ENCODE results near the gene NCKAP5. TPM values are rescaled to one million over a fixed set of nuclear protein-coding genes. Genes with fewer than 3 reads are reported as not detected.

NCKAP5 gene
- total and polyA plus RNA-seq, 2 of the 13 experiments (the other 11 are each of a cell fraction or from before 2014, with no cell fraction given) = 0.01 TPM; not detected in 1

- ATAC-seq = no peak
- CTCF ChIA-PET (ENCODE audit: low intra/inter-chr PET ratio, low total read pairs) = no interaction called here
- in situ Hi-C loops (cut with HindIII; ENCODE audit: extremely low pct_ligation_motif_present, low pct_unique_long_range_greater_than_20kb) = no loop called here
Observed at GRCh38 chr2:132963161-132963560, 605.1 kb downstream of the NCKAP5 start.

GRCh38 chr2:132958887-132959286 lies 609.4 kb downstream of the NCKAP5 start:
- no peak overlapping the region for H3K9ac ChIP-seq (ENCODE audit: insufficient read depth, low read depth, low read length)
- H3K79me2 ChIP-seq (ENCODE audit: insufficient read depth, low read length) = no peaks in the 10 kb centered on the region
- no peaks in the 10 kb centered on the region for H3K36me3 ChIP-seq (replicated peaks in 1 of 2; ENCODE audit: control insufficient read depth in 1 of 2, insufficient read depth in 2 of 2, low read length in 2 of 2)
- H4K20me1 ChIP-seq (ENCODE audit: insufficient read depth, low read length) = no peaks in the 10 kb centered on the region
- POLR2A ChIA-PET = no interaction called here
- WGBS (ENCODE audit: low lambda C conversion rate) = 0% methylated on average over 2 of the region's 2 CpGs
- ATAC-seq (no peak), FAIRE-seq (no peak), DNase-seq (ENCODE audit: low spot score) (no peak)
- no peaks in the 10 kb centered on the region for H3K27me3 ChIP-seq (ENCODE audit: control insufficient read depth in 1 of 2, insufficient read depth in 2 of 2, low read length in 2 of 2)
- intact Hi-C loops (cut with micrococcal nuclease; ENCODE audit: unreplicated experiment) (no loop called here), in situ Hi-C loops (cut with HindIII; ENCODE audit: extremely low pct_ligation_motif_present, low pct_unique_long_range_greater_than_20kb) (no loop called here)
- no peaks in the 10 kb centered on the region for H3K4me1 ChIP-seq (ENCODE audit: insufficient read depth, low read length)
- H3K9me3 ChIP-seq (ENCODE audit: low read length) = peaks cover 35% of the 10 kb centered on the region
- H3K4me2 ChIP-seq (ENCODE audit: low read depth, low read length) = no peak overlapping the region
- no TSS peak for BruUV-seq (replicated peaks)
- H3K4me3 ChIP-seq (replicated peaks in 1 of 3; ENCODE audit: insufficient read depth in 1 of 3, low read depth in 2 of 3, low read length in 3 of 3) = no peak overlapping the region
- H3K27ac ChIP-seq (ENCODE audit: extremely low read length, insufficient read depth, low read length) = no peak overlapping the region
- no peak overlapping the region for H2AFZ ChIP-seq (ENCODE audit: low read length)
- CTCF ChIA-PET (ENCODE audit: low intra/inter-chr PET ratio, low total read pairs) = no interaction called here
- TF ChIP-seq ZNF761 (CRISPR knock-in tag; conservative IDR thresholded peaks at IDR 0.05) = no peak
- no peak for TF ChIP-seq ZNF441 (CRISPR knock-in tag; IDR thresholded peaks at IDR 0.05; ENCODE audit: borderline replicate concordance)
- TF ChIP-seq ZNF615 (CRISPR knock-in tag; IDR thresholded peaks at IDR 0.05; ENCODE audit: borderline replicate concordance) = no peak
- TF ChIP-seq ZSCAN31 (CRISPR knock-in tag; IDR thresholded peaks at IDR 0.05; ENCODE audit: low read depth) = no peak
- no peak for TF ChIP-seq SPEN (CRISPR knock-in tag; IDR thresholded peaks at IDR 0.05; ENCODE audit: low read depth)
- TF ChIP-seq HMG20A (CRISPR knock-in tag; IDR thresholded peaks at IDR 0.05; ENCODE audit: borderline replicate concordance) = no peak
- no peak for TF ChIP-seq GZF1 (CRISPR knock-in tag; IDR thresholded peaks at IDR 0.05)
- TF ChIP-seq ZNF766 (CRISPR knock-in tag; IDR thresholded peaks at IDR 0.05; ENCODE audit: borderline replicate concordance) = no peak
- no peak for TF ChIP-seq SIN3A (IDR thresholded peaks at IDR 0.05; ENCODE audit: borderline replicate concordance, low read depth, low read length)
- no peak for TF ChIP-seq ZBTB26 (CRISPR knock-in tag; IDR thresholded peaks at IDR 0.05; ENCODE audit: borderline replicate concordance)
- no peak for TF ChIP-seq NCOA5 (CRISPR knock-in tag; IDR thresholded peaks at IDR 0.05)
- no peak for TF ChIP-seq DDIT3 (CRISPR knock-in tag; IDR thresholded peaks at IDR 0.05)
- TF ChIP-seq CEBPB (IDR thresholded peaks at IDR 0.05; ENCODE audit: borderline replicate concordance, low read depth, low read length) = no peak
- no peak for TF ChIP-seq ZNF512B (CRISPR knock-in tag; IDR thresholded peaks at IDR 0.05; ENCODE audit: borderline replicate concordance)

More at GRCh38 chr2:132963161-132963560, 605.1 kb downstream of the NCKAP5 start:
- DNase-seq (ENCODE audit: low spot score) = no peak
- Histone ChIP-seq H3K4me1 (ENCODE audit: insufficient read depth, low read length) (no peaks in the 10 kb centered on the region), H4K20me1 (ENCODE audit: insufficient read depth, low read length) (no peaks in the 10 kb centered on the region), H3K27ac (ENCODE audit: extremely low read length, insufficient read depth, low read length) (no peak overlapping the region), H3K9me3 (ENCODE audit: low read length) (peaks cover 31% of the 10 kb centered on the region), H2AFZ (ENCODE audit: low read length) (no peak overlapping the region), H3K4me3 (replicated peaks in 1 of 3; ENCODE audit: insufficient read depth in 1 of 3, low read depth in 2 of 3, low read length in 3 of 3) (no peak overlapping the region), H3K36me3 (replicated peaks in 1 of 2; ENCODE audit: control insufficient read depth in 1 of 2, insufficient read depth in 2 of 2, low read length in 2 of 2) (no peaks in the 10 kb centered on the region), H3K27me3 (ENCODE audit: control insufficient read depth in 1 of 2, insufficient read depth in 2 of 2, low read length in 2 of 2) (no peaks in the 10 kb centered on the region), H3K4me2 (ENCODE audit: low read depth, low read length) (no peak overlapping the region), H3K9ac (ENCODE audit: insufficient read depth, low read depth, low read length) (no peak overlapping the region), H3K79me2 (ENCODE audit: insufficient read depth, low read length) (no peaks in the 10 kb centered on the region)
- TF ChIP-seq ZNF333 (CRISPR knock-in tag; IDR thresholded peaks at IDR 0.05; ENCODE audit: borderline replicate concordance) (no peak), NFE2L2 (IDR thresholded peaks at IDR 0.05; ENCODE audit: low read length) (0 out of 2 replicates have a peak, but pooled peaks have one; percentile 5), ZNF782 (CRISPR knock-in tag; IDR thresholded peaks at IDR 0.05; ENCODE audit: borderline replicate concordance) (no peak), SMARCE1 (IDR thresholded peaks at IDR 0.05; ENCODE audit: borderline replicate concordance) (no peak)
- no peak for FAIRE-seq
- no TSS peak for BruUV-seq (replicated peaks)
- intact Hi-C loops (cut with micrococcal nuclease; ENCODE audit: unreplicated experiment) = no loop called here
- WGBS (ENCODE audit: low lambda C conversion rate) = 7% methylated on average over 2 of the region's 2 CpGs
- POLR2A ChIA-PET = no interaction called here

All from HepG2 (cell line).